Nephron progenitor cell (in vitro differentiated cells): ENCODE data around the gene RBL2.

Source experiments
- DNase-seq: peaks from one replicate; pipeline ENCODE4 v3.0.0; 2021
- H3K27ac Mint-ChIP-seq: 2 replicates; pipeline ENCODE4 v1.8.0; 2021; ENCODE audit warnings: mild to moderate bottlenecking, moderate library complexity, mixed read lengths
- H3K27me3 Mint-ChIP-seq: 2 replicates; pipeline ENCODE4 v1.8.0; 2021; ENCODE audit warnings: mild to moderate bottlenecking, low read depth, mixed read lengths; ENCODE audit not compliant: poor library complexity
- H3K36me3 Mint-ChIP-seq: 2 replicates; pipeline ENCODE4 v1.8.0; 2021; ENCODE audit warnings: low read depth, mixed read lengths
- H3K4me1 Mint-ChIP-seq: 2 replicates; pipeline ENCODE4 v1.8.0; 2021; ENCODE audit warnings: mixed read lengths
- H3K4me3 Mint-ChIP-seq: 2 replicates; pipeline ENCODE4 v1.8.0; 2021; ENCODE audit warnings: mild to moderate bottlenecking, moderate library complexity, mixed read lengths
- H3K9me3 Mint-ChIP-seq: 2 replicates; pipeline ENCODE4 v1.8.0; 2021; ENCODE audit warnings: mild to moderate bottlenecking, moderate library complexity, mixed read lengths
- CTCF ChIP-seq: fragments of 200-600 bp; sonication (generic); IDR thresholded peaks from 2 replicates; pipeline ENCODE4 v1.5.0; 2021; ENCODE audit warnings: antibody characterized with exemption

The RBL2 gene

DNA sequence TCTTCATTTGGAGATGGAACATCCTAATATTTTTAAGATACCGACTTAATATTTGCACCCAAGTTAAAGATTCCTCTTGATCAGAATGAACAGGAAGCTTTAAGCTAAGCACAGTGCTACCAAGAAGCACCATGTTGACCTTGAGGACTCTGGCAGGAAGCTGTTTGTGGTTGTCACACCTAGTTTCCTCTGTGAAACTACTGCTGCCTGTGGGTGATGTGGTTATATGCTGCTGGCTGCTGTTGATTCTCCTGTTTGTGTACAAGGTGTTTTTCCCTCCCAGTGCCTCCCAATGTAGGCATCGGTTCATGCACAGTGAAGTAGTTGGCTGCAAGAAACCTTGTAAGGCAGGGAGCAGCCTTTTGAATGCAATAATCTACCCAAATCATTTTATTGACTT lies 23.4 kb downstream of the RBL2 start:
- no peak for TF ChIP-seq CTCF
- DNase-seq, result no peak
- Mint-ChIP-seq H3K27ac (no peak overlapping the region), H3K4me3 (no peak overlapping the region), H3K4me1 (no peaks in the 10 kb centered on the region), H3K9me3 (no peaks in the 10 kb centered on the region), H3K27me3 (no peaks in the 10 kb centered on the region), H3K36me3 (peaks cover 78% of the 10 kb centered on the region)

GRCh38 chr16:53458635-53459034 lies 24.4 kb downstream of the RBL2 start:
- Mint-ChIP-seq H3K36me3 (peaks cover 80% of the 10 kb centered on the region), H3K4me1 (no peaks in the 10 kb centered on the region), H3K9me3 (no peaks in the 10 kb centered on the region), H3K27me3 (no peaks in the 10 kb centered on the region), H3K27ac (no peak overlapping the region), H3K4me3 (no peak overlapping the region)
- DNase-seq, result no peak
- no peak for TF ChIP-seq CTCF

DNA sequence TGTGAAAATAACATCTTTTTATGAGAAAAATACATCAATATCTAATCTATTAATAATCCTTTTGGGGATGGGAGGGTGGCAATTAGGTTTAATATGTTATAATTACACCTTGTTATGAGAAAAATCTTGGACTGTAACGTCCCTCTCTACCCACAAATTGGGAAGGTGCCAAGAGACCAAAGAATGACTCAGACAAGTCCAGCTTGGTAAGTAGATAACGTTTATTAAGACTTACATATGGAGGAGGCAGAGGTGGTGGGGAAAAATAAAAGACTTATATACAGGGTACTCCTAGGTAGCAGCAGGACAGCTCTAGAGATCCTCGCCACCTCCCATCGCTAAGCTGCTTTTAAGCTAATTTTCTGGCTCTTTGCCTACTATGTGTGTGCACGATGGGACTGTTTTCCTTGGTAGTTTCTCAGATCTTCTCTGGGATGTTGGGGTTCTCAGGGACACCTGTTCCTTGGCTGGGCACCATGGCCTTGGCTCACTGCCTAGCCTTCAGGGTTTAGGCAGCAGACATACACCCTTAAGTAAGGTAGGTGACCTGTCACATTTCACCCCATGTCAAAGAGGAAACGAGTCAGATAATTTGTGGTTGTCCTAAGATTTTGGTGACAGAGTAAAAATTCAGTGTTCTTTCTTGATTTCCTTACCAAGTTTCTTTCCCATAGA lies 31.5 kb downstream of the RBL2 start:
- Mint-ChIP-seq H3K27me3 (no peaks in the 10 kb centered on the region), H3K4me3 (no peak overlapping the region), H3K36me3 (peaks cover 53% of the 10 kb centered on the region), H3K27ac (no peak overlapping the region), H3K4me1 (no peaks in the 10 kb centered on the region), H3K9me3 (no peaks in the 10 kb centered on the region)
- no peak for TF ChIP-seq CTCF
- DNase-seq, result no peak

GRCh38 chr16:53476867-53477266 lies 42.6 kb downstream of the RBL2 start:
- Mint-ChIP-seq H3K27ac (no peak overlapping the region), H3K36me3 (peaks cover 92% of the 10 kb centered on the region), H3K27me3 (no peaks in the 10 kb centered on the region), H3K4me3 (no peak overlapping the region), H3K9me3 (no peaks in the 10 kb centered on the region), H3K4me1 (no peaks in the 10 kb centered on the region)
- TF ChIP-seq CTCF, result no peak
- DNase-seq, result no peak

DNA sequence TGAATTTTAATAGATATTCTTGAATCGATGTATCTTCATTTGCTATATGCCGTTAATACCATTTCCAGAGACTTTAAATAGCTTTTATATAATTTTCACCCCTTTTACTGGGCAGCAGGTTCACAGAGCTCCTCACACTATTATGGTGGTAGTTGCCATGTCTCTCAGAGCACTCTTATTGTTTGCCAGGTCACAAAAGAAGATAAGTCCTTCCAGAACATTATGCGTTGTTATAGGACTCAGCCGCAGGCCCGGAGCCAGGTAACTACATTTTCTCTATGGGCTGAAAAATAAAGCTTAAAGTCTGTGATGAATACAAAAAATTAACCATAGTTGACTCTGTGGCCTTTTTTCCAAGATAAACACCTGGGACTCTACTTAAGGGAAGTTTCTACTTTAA lies 44.7 kb downstream of the RBL2 start:
- no peak for DNase-seq
- TF ChIP-seq CTCF, result no peak
- Mint-ChIP-seq H3K9me3 (no peaks in the 10 kb centered on the region), H3K27me3 (no peaks in the 10 kb centered on the region), H3K4me3 (no peak overlapping the region), H3K27ac (no peak overlapping the region), H3K36me3 (peaks cover 92% of the 10 kb centered on the region), H3K4me1 (no peaks in the 10 kb centered on the region)

DNA sequence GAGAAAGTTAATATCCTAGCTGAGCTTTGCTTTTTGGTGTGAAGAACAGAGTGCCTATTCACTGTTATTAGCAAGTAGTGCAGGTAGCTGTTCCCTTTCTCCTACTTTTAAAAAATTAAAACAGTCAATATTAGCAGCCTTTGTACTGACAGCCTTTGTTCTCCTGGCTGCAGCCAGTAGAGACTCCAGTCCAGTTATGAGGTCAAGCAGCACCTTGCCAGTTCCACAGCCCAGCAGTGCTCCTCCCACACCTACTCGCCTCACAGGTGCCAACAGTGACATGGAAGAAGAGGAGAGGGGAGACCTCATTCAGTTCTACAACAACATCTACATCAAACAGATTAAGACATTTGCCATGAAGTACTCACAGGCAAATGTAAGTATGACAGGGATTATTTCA lies 46.1 kb downstream of the RBL2 start:
- peaks cover 95% of the 10 kb centered on the region for H3K36me3 Mint-ChIP-seq
- DNase-seq, result no peak
- H3K4me1 Mint-ChIP-seq, result no peaks in the 10 kb centered on the region
- TF ChIP-seq CTCF, result no peak
- no peak overlapping the region for H3K27ac Mint-ChIP-seq
- no peaks in the 10 kb centered on the region for H3K27me3 Mint-ChIP-seq
- H3K9me3 Mint-ChIP-seq, result peaks cover 11% of the 10 kb centered on the region
- H3K4me3 Mint-ChIP-seq, result no peak overlapping the region
